NCI-H2107 (cell line): ENCODE data around the gene TMEM86A.

Experiments used
- DNase-seq: peaks from one replicate; lab custom pipeline; 2025; lab: John Stamatoyannopoulos, UW

TMEM86A gene

GRCh38 chr11:18726040-18726439, 27.5 kb downstream of the TMEM86A start, which contains the start of gene IGSF22:
IGSF22 (minus strand) TSS chr11:18726188; CDS start chr11:18724236, 1,952 bp downstream.
- no peak for DNase-seq

- DNase-seq = no peak
Measured at GRCh38 chr11:18727479-18728236, 29.1 kb downstream of the TMEM86A start.

GRCh38 chr11:18728658-18729057, 30.1 kb downstream of the TMEM86A start:
- DNase-seq = no peak

- no peak for DNase-seq
Measured at GRCh38 chr11:18729426-18729825, 30.8 kb downstream of the TMEM86A start.

GRCh38 chr11:18730020-18730419, 31.4 kb downstream of the TMEM86A start:
- no peak for DNase-seq

- DNase-seq = no peak
Measured at GRCh38 chr11:18731441-18731840, 32.9 kb downstream of the TMEM86A start.

- no peak for DNase-seq
Measured at GRCh38 chr11:18731949-18732821, 33.6 kb downstream of the TMEM86A start.

GRCh38 chr11:18733202-18733601, 34.6 kb downstream of the TMEM86A start:
- DNase-seq = no peak

GRCh38 chr11:18736590-18737148, 38.1 kb downstream of the TMEM86A start:
- DNase-seq = no peak

- DNase-seq = no peak
Measured at GRCh38 chr11:18737642-18738041, 39.1 kb downstream of the TMEM86A start.

GRCh38 chr11:18739685-18740084, 41.1 kb downstream of the TMEM86A start:
- no peak for DNase-seq

GRCh38 chr11:18741783-18742182, 43.2 kb downstream of the TMEM86A start:
- no peak for DNase-seq

GRCh38 chr11:18743365-18743764, 44.8 kb downstream of the TMEM86A start:
- no peak for DNase-seq

GRCh38 chr11:18743900-18744514, 45.4 kb downstream of the TMEM86A start:
- DNase-seq = no peak

- no peak for DNase-seq
Measured at GRCh38 chr11:18745251-18745650, 46.7 kb downstream of the TMEM86A start.

- DNase-seq = no peak
Measured at GRCh38 chr11:18748766-18749365, 50.3 kb downstream of the TMEM86A start.

GRCh38 chr11:18749681-18750319, 51.2 kb downstream of the TMEM86A start:
- no peak for DNase-seq

- DNase-seq = no peak
Measured at GRCh38 chr11:18750944-18751343, 52.4 kb downstream of the TMEM86A start.

- no peak for DNase-seq
Measured at GRCh38 chr11:18752502-18752901, 53.9 kb downstream of the TMEM86A start.

- DNase-seq = no peak
Measured at GRCh38 chr11:18754308-18754707, 55.7 kb downstream of the TMEM86A start.
